Thyroid gland (tissue), 4 donors: ENCODE measurements around the gene ARMH2.

Experiments used
- POLR2A ChIP-seq, 2 donors: fragments of 450-650 bp; IDR thresholded peaks; one replicate each; pipeline ENCODE4 v1.6.1; 2017; ENCODE audit warnings: antibody characterized with exemption in 2 of 2, mild to moderate bottlenecking in 2 of 2, moderate library complexity in 1 of 2
- TF ChIP-seq, protein P1 (sequence below), 6 experiments: fragments of 200-600 bp in 3 of 6; fragments of 450-650 bp in 3 of 6; sonication (generic) in 3 of 6; IDR thresholded peaks; one replicate each; pipeline ENCODE4 v1.5.1; 2016 to 2019; ENCODE audit warnings: antibody characterized with exemption in 6 of 6, mild to moderate bottlenecking in 2 of 6, inconsistent platforms in 1 of 6, moderate library complexity in 1 of 6

DNA sequence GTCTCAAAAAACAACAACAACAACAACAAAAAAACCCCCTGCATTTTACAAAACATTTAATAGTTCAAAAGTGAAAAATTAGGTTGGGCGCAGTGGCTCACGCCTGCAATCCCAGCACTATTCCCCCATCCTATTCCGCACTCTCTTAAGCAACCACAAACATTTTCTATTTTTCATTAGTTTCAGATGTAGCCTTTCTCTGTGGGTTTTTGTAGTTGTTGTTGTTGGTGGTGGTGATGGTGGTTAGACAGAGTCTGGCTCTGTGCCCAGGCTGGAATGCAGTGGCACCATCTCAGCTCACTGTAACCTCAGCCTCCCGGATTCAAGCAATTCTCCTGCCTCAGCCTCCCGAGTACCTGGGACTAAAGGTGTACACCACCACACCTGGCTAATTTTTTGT is 30.4 kb downstream of the ARMH2 start:
- TF ChIP-seq, protein P1, sequence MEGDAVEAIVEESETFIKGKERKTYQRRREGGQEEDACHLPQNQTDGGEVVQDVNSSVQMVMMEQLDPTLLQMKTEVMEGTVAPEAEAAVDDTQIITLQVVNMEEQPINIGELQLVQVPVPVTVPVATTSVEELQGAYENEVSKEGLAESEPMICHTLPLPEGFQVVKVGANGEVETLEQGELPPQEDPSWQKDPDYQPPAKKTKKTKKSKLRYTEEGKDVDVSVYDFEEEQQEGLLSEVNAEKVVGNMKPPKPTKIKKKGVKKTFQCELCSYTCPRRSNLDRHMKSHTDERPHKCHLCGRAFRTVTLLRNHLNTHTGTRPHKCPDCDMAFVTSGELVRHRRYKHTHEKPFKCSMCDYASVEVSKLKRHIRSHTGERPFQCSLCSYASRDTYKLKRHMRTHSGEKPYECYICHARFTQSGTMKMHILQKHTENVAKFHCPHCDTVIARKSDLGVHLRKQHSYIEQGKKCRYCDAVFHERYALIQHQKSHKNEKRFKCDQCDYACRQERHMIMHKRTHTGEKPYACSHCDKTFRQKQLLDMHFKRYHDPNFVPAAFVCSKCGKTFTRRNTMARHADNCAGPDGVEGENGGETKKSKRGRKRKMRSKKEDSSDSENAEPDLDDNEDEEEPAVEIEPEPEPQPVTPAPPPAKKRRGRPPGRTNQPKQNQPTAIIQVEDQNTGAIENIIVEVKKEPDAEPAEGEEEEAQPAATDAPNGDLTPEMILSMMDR (IDR thresholded peaks at IDR 0.05), result no peak
- TF ChIP-seq POLR2A (IDR thresholded peaks at IDR 0.05), result no peak
